Embryonic facial prominence (tissue), 1 donor: Measurements from ENCODE around the gene LIMCH1.
"Not testable (repeated sequence)": the region's sequence is repeated elsewhere in the genome, so short reads cannot be mapped to it uniquely, and the experiment has no call there.

Source experiments
- DNase-seq: peaks from one replicate; pipeline ENCODE4 v3.0.0-alpha.2; 2016; ENCODE audit errors: extremely low spot score

LIMCH1 gene

GRCh38 chr4:41727861-41728572 lies 190.1 kb downstream of the LIMCH1 start:
- DNase-seq = no peak

GRCh38 chr4:41728573-41728913 lies 190.6 kb downstream of the LIMCH1 start:
- DNase-seq = no peak

- DNase-seq = no peak
These were observed 193.7 kb downstream of the LIMCH1 start for GRCh38 chr4:41731569-41732126.

- no peak for DNase-seq
These were observed 196.4 kb downstream of the LIMCH1 start for GRCh38 chr4:41734371-41734770.

- not testable (repeated sequence) for DNase-seq
These were observed 199.5 kb downstream of the LIMCH1 start for GRCh38 chr4:41737491-41737890.

- DNase-seq = no peak
These were observed 203.4 kb downstream of the LIMCH1 start for GRCh38 chr4:41741354-41741753.

- DNase-seq = no peak
These were observed 206.8 kb downstream of the LIMCH1 start for GRCh38 chr4:41744572-41745291.

GRCh38 chr4:41745292-41746024 lies 207.5 kb downstream of the LIMCH1 start:
- DNase-seq = no peak

GRCh38 chr4:41746025-41746439 lies 208.1 kb downstream of the LIMCH1 start:
- DNase-seq = no peak

GRCh38 chr4:41746440-41747229 lies 208.7 kb downstream of the LIMCH1 start:
- DNase-seq = no peak

GRCh38 chr4:41747230-41748055 lies 209.5 kb downstream of the LIMCH1 start:
- no peak for DNase-seq

GRCh38 chr4:41748074-41748570 lies 210.2 kb downstream of the LIMCH1 start:
- no peak for DNase-seq

- no peak for DNase-seq
These were observed 210.9 kb downstream of the LIMCH1 start, which contains the start of gene PHOX2B for GRCh38 chr4:41748571-41749475. Gene PHOX2B, minus strand, starts transcription at chr4:41748725. Its CDS starts 115 bp downstream, at chr4:41748610.

- DNase-seq = no peak
These were observed 211.7 kb downstream of the LIMCH1 start for GRCh38 chr4:41749631-41750039.
